ENCODE data around the gene TMC8.
"Not testable (repeated sequence)": the region's sequence is repeated elsewhere in the genome, so short reads cannot be mapped to it uniquely, and the experiment has no call there.

The TMC8 gene

GRCh38 chr17:78137392-78138203, 7.0 kb downstream of the TMC8 start:
- peak; percentile 47 for DNase-seq

DNA sequence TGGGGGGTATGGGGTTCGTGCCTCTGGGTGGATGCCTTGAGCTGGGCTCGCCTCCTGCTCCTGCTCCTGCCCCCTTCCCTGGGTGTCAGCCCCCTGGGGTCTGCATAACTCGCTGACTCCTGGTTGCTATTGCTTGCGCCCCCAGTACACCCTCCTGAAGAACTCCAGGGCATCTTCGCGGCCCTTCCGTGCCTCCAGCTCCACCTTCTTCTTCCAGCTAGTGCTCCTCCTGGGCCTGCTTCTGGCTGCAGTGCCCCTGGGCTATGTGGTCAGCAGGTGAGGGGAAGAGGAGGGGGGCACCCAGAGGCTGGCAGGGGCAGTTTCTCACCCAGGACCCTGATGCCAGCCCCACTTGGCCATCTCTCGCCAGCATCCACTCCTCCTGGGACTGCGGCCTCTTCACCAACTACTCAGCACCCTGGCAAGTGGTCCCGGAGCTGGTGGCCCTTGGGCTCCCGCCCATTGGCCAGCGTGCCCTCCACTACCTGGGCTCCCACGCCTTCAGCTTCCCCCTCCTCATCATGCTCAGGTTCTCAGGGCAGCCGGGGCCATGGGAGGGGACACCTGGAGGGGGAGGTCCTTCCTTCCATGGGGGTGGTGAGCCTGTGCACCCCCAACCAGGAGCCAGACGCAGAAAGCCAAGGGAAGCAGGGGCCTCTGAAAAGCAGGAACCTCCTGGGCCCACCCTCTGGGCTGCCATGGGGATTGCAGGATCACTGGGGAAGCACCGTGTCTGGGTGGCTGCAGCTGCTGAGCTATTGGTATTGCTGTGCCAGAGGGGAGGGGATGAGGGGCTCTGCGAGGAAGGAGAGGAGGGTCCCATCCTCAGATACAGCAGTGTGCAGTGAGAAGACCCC, 7.9 kb downstream of the TMC8 start:
- DNase-seq: no peak

DNA sequence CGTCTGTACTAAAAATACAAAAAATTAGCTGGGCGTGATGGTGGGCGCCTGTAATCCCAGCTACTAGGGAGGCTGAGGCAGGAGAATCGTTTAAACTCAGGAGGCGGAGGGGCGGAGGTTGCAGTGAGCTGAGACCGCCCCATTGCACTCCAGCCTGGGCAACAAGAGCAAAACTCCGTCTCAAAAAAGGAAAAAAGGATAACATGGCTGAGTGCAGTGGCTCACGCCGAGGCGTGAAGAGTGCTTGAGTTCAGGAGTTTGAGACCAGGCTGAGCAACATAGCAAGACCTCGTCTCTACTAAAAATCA, 9.2 kb downstream of the TMC8 start:
- DNase-seq: not testable (repeated sequence)

DNA sequence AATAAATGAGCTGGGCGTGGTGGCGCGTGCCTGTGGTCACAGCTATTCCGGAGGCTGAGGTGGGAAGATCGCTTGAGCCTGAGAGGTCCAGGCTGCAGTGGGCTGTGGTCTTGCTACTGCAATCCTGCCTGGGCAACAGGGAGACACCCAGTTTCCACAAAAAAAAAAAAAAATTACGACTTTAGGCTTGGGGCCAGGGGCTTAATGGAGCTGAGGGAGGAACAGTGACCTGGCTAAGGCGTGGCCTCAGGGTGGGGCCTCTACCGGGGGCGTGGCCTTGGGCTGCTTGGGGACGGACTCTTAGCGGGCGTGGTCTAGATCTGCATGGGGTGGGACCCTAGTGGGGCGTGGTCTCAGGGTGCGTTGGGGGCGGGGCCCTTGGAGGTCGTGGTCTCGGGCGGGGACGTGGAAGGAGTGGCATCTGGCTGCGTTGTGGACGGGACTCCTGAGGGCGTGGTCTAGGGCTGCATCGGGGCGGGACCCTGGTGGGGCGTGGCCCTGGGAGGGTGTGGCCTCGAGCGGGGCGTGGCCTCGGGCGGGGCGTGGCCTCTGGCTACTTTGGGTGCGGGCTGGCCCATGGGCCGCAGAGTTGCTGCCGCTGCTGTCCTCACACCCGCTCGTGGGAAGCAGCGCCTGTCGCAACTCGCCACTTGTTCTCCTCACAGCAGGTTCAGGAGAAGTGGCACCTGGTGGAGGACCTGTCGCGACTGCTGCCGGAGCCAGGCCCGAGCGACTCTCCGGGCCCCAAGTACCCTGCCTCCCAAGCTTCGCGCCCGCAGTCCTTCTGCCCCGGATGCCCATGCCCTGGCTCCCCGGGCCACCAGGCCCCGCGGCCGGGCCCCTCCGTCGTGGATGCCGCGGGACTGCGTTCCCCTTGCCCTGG, 9.8 kb downstream of the TMC8 start:
- peak; percentile 93 for DNase-seq

GRCh38 chr17:78141437-78142118, 11.0 kb downstream of the TMC8 start:
- no peak for DNase-seq

- no peak for DNase-seq
Measured at GRCh38 chr17:78142119-78142861, 11.7 kb downstream of the TMC8 start.

DNA sequence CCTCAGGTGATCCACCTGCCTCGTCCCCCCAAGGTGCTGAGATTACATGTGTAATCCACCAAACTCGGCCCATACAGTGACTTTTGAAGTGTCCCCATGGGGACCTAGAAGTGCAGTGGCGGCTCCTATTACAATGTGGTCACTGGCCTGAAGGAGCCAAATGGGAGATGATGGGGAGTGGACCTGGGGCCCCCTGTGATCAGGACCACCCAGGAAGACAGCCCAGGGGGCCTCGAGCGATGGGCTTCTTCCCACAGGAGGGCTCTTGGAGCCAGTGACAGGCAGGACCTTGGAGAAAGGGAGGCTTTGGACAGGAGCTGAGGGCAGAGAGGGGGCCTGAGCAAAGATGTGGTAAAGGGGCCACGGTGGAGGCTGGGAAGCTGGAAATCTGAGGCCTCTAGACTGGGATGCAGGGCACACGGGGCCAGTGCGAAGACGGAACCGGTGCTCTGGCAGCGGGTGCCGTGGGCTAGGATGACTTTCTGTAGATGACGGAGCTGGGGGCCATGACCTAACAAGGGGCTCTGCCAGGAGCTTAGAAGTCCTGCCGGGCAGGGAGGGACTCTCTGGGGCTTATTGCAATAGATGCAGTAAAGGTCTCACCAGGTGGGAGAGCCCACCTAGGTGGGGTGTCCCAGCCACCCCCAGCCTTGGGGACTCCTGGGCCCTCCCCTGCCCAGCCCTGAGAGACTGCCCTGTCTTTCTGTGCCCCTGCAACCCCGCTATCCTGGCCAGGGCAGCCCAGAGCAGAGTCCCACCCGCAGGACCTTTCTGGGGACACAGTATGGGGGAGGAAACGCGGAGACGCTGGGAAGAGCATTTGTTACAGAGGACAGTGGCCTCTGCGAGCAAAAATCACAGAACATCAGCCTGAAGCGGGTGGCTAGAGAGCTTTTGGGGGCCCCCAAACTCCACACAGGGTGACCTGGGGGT, 12.9 kb downstream of the TMC8 start:
- DNase-seq: no peak

DNA sequence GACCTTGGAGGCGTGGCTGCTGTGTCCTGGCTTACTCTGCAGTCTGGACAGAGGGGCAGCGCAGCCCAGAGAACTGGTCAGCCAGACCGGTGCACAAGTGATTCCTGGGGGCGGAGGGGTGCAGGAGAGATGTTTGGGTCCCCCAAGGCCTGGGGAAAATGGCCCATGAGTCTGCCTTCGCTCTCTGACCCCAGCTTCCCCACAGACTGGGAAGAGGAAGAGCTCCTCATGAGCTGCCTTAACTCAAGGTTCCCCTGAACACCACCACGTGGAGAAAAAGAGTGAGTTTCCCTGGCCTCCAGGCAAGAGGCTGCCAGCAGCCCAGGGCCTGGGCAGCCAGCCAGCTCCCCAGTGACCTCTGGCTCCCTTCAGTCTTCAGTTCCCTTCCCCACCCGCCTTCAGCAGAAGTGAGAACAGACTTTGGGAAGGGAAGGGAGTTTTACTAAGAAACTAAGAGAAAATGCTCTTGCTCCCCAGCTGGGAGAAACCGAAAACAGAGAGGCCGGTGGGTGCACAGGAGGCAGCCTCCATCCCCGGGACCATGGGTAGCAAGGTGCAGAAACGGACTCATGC, 13.7 kb downstream of the TMC8 start:
- DNase-seq: no peak

DNA sequence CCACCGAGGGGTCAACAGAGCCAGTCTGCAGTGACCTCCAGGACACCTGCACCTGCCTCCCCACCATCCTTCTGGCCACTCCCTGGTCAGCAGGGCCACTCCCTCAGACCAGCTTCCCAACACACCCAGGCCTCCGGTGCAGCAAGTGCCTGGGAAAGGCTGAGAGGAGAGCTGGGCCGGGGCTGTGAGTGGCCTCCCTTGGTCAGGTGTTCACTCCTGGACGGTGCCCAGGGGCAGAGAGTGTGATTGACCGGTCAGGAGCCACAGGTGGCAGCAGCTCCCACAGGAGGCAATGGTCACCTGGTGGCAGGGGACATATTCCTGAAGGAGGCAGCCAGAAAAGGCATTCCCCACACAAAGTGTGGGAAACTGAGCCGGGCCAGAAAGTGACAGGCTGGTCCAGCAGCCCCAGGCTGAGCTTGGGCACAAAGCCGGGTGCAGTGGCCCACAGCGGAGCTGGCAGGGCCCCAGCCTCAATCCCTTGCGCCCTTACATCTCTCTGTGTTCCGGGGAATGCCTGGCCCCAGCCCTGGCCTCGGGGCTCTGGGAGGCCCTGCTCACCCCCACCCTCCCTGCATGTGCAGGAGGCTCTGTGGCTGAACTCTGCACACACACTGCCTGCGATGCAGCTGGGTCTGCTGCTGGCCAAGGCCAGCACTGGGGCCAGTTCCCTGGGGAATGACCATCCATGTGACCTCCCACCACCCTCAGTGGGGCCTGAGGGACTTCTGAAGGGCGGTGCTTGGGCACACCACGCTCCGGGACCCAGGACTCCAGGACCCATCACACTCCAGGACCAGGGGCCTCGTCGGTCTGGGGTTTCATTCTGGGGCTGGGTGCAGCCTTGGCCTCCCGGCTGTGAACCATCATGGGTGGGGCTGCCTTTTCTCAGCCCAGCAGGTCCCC, 14.4 kb downstream of the TMC8 start:
- DNase-seq: no peak

DNA sequence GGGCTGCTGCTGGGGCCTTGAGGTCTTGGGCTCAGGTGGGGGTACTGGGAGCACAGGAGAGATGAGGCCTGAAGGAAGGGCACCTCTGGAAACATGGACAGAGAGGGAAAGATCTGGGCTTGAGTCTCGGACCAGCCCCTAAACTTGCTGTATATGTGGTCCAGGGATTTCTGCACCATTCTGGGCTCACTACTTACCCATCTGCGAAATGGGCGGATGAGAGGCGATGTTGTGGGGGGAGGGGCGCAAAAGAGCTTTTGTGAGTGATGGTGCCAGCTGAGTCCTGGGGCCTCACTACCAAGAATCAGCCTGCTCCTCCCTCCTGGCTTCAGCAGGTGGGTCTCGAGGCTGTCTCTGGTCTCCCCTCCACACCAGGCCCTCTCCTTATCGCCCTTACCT, 15.9 kb downstream of the TMC8 start:
- no peak for DNase-seq

DNA sequence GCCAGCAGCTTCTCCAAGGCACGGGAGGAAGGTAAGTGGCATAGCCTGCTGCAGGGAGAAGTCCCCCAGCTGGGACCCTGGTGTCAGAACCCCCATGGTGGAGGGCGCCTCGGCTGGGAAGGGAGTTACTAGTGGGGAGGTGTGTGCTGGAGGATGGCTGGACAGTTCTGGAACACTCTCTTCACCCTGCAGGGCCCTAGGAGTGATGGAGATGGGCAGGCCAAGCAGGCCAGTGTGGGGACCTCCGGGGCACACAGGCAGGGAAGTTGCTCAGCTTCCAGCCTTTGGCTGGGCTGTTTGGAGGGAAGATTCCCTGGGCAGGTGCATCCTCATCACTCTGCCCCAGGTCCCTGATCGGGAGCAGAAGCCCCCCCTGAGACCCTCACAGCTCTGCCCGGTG, 16.3 kb downstream of the TMC8 start:
- no peak for DNase-seq

DNA sequence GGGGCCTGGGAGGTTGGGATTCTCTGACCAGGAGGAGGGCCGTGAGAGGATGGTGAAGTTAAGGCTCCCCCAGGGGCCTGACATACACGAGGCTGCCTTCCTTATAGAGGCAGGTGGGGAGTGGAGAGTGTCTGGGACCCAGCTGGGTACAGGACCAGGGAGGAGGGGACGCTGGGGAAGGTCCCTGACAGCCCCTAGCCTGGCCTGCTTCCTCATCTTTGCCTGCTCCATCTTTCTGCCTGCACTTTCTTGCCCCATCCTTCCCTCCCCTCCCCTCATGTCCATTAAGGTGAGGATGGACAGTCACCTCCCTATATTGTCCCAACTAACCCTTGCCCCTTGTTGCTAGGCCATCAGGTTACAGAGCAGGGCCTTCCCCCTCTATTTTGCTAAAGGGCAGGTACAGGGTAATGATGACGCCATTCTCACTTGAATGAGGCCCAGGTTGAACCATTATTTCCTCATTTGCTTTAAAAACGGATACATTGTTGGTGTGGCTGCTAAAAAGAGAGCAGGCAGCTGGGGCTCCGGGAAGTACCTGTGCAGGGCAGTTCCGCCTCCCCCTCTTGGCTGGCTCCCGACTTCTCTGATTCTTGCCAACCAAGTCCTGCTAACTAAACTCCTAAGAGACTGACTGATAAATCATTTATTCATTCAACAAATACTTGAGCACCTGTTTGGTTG, 16.9 kb downstream of the TMC8 start:
- DNase-seq: no peak

- no peak for DNase-seq
Measured at GRCh38 chr17:78148286-78149016, 17.9 kb downstream of the TMC8 start.

DNA sequence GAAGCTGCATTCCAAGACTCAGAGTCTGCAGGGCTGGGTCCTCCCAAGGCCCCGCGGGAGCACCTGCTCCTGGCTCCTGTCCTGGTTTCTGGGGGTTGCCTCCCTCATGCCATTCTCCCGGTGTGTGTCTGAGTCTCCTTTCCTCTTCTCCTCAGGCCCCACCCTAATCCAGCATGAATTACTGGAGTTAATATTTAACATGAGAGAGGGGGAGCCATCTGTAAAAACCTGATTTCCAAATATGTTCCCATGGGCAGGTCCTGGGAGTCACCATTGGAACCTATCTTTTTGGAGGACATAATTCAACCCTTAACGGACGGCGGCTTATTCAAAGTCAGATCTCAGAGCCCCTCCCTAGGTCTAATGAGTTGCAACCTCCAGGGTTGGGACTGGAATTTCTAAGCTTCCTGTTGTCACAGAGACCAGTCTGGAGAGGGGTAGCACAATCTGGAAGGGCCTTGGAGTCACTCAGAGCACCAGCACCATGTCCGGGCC, 21.0 kb downstream of the TMC8 start:
- no peak for DNase-seq

- DNase-seq: no peak
Measured at GRCh38 chr17:78154903-78155811, 24.6 kb downstream of the TMC8 start.

DNA sequence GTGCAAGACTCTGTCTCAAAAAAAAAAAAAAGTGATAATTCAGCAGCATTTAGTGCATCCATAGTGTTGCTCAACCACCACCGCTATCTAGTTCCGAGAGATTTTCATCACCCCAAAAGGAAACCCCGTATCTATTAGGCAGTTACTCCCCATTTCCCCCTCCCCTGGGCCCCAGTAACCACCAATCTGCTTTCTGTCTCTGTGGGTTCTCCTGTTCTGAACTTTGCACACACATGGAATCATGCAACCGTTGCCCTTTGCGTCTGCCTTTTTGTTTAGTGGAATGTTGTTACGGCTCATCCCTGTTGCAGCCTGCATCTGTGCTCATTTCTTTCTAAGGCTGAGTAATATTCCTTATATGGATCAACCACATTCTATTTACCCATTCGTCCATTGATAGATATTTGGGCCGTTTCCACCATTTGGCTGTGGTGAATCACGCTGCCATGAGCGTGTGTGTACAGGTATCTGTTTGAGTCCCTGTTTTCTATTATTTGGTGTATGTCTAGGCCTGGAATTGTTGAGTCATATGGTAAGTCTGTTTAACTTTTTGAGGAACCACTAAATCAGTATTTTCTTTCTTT, 29.1 kb downstream of the TMC8 start:
- DNase-seq: no peak
